ENCODE data around the gene FTSJ3.

- TF ChIP-seq EZH2 (IDR thresholded peaks at IDR 0.05; ENCODE audit: insufficient read depth, poor library complexity, severe bottlenecking) (no peak), EZH2phosphoT487 (IDR thresholded peaks at IDR 0.05; ENCODE audit: insufficient read depth, low read depth) (no peak)
These were observed 53.1 kb downstream of the FTSJ3 start, which contains the start of gene DDX42 for GRCh38 chr17:63774141-63774968.
